SW480 (cell line): Measurements from ENCODE around the gene AP2A1.

Source experiments
- DNase-seq: peaks from one replicate; pipeline ENCODE4 v3.0.0-alpha.2; 2016; ENCODE audit warnings: low spot score

AP2A1 gene

GRCh38 chr19:49793561-49793840 is 26.7 kb downstream of the AP2A1 start:
- DNase-seq, result peak; percentile 38

- no peak for DNase-seq
Observed at GRCh38 chr19:49795615-49796014, 28.8 kb downstream of the AP2A1 start.

- DNase-seq, result no peak
Observed at GRCh38 chr19:49798574-49798973, 31.8 kb downstream of the AP2A1 start.

- DNase-seq, result no peak
Observed at GRCh38 chr19:49799271-49799797, 32.5 kb downstream of the AP2A1 start.

GRCh38 chr19:49799798-49800376 is 33.1 kb downstream of the AP2A1 start:
- no peak for DNase-seq

- no peak for DNase-seq
Observed at GRCh38 chr19:49800771-49801170, 34.0 kb downstream of the AP2A1 start.

GRCh38 chr19:49801401-49801888 is 34.6 kb downstream of the AP2A1 start:
- DNase-seq, result no peak

- DNase-seq, result no peak
Observed at GRCh38 chr19:49801966-49802661, 35.3 kb downstream of the AP2A1 start.

- DNase-seq, result no peak
Observed at GRCh38 chr19:49802836-49803528, 36.2 kb downstream of the AP2A1 start.

GRCh38 chr19:49803529-49803856 is 36.7 kb downstream of the AP2A1 start:
- DNase-seq, result no peak

- no peak for DNase-seq
Observed at GRCh38 chr19:49805822-49806619, 39.2 kb downstream of the AP2A1 start.

- DNase-seq, result no peak
Observed at GRCh38 chr19:49806620-49806959, 39.8 kb downstream of the AP2A1 start.

GRCh38 chr19:49807058-49807903 is 40.5 kb downstream of the AP2A1 start:
- DNase-seq, result no peak

GRCh38 chr19:49807904-49808675 is 41.3 kb downstream of the AP2A1 start:
- DNase-seq, result no peak

GRCh38 chr19:49808711-49809159 is 41.9 kb downstream of the AP2A1 start:
- DNase-seq, result peak; percentile 59

- peak; percentile 50 for DNase-seq
Observed at GRCh38 chr19:49809160-49809940, 42.5 kb downstream of the AP2A1 start.

- no peak for DNase-seq
Observed at GRCh38 chr19:49809941-49810389, 43.2 kb downstream of the AP2A1 start.

GRCh38 chr19:49811328-49811727 is 44.5 kb downstream of the AP2A1 start:
- no peak for DNase-seq

GRCh38 chr19:49812452-49812996 is 45.7 kb downstream of the AP2A1 start:
- DNase-seq, result no peak
